Mesodermal cell (in vitro differentiated cells): ENCODE measurements around the gene TNFRSF18.

ENCODE experiments used
- H3K27ac ChIP-seq: 2 replicates; pipeline ENCODE4 v1.7.0; 2013; ENCODE audit warnings: mild to moderate bottlenecking, low read depth, low read length, moderate library complexity; ENCODE audit not compliant: severe bottlenecking
- H3K36me3 ChIP-seq: 2 replicates; pipeline ENCODE4 v1.7.1; 2013; ENCODE audit warnings: mild to moderate bottlenecking, low read length, moderate library complexity; ENCODE audit not compliant: control insufficient read depth, insufficient read depth
- H3K4me1 ChIP-seq: one replicate; pipeline ENCODE4 v1.7.1; 2013; ENCODE audit warnings: mild to moderate bottlenecking, low read length; ENCODE audit not compliant: insufficient read depth, control insufficient read depth, poor library complexity, severe bottlenecking
- H3K4me3 ChIP-seq: 2 replicates; pipeline ENCODE4 v1.7.0; 2013; ENCODE audit warnings: low read length, control low read depth, mild to moderate bottlenecking; ENCODE audit not compliant: insufficient read depth, poor library complexity, severe bottlenecking; ENCODE audit errors: extremely low read depth
- H3K9me3 ChIP-seq: 2 replicates; pipeline ENCODE4 v1.7.1; 2013; ENCODE audit warnings: mild to moderate bottlenecking, low read length, moderate library complexity; ENCODE audit not compliant: control insufficient read depth
- WGBS, 2 experiments: methylation state at CpG; one replicate each; pipeline ENCODE4 v1.1.5; 2013; ENCODE audit warnings: missing lambda C conversion rate in 2 of 2; ENCODE audit not compliant: insufficient coverage in 2 of 2; 5-methylcytosine and 5-hydroxymethylcytosine counted together

Gene TNFRSF18

DNA sequence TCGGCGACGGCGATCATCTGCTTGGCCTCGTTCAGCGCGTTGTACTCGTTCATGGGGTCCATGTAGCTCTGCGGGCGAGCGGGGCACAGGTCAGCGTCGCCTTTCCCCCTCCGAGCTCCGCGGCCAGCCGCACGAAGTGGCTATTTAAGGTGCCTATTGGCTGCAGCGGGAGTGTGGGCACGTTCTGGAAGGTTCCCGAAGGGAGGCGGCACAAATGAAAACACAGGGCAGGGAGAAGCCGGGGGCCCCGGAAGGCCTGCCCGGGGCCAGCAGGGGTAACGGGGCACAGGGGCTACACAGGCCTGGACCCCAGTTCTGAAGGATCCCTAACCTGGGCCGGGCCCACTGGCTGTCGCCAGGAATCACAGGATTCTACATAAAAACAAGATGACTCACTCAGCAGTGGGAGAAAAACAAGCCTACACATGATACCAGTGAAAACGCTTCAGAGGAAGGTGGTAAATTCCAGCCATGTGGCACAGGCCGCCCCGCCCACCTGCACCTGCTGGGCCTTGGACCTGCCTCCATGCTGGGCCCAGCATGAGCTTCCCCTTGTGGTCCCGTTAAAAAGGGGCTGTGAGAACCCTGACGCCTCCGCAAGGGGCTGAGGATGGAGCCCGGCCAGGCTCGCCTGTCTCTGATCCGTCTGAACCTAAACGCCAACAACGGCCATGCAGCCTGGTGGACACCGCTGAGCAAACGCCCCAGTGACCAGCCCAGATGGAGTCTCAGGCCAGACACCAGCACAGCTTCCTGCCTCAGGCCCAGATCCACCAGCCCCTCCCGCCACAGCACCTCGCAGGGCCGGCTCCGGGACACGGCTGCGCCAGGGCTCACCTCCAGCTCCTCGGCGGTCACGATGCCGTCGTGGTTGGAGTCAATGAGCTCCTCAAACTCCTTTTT lies 11.5 kb upstream of the TNFRSF18 start:
- peaks cover 49% of the 10 kb centered on the region for H3K36me3 ChIP-seq
- no peak overlapping the region for H3K4me3 ChIP-seq
- H3K9me3 ChIP-seq: no peaks in the 10 kb centered on the region
- 93 to 94% methylated on average over 46 to 52 of the region's 52 CpGs for WGBS, 2 experiments
- H3K27ac ChIP-seq: no peak overlapping the region
- H3K4me1 ChIP-seq: no peaks in the 10 kb centered on the region

DNA sequence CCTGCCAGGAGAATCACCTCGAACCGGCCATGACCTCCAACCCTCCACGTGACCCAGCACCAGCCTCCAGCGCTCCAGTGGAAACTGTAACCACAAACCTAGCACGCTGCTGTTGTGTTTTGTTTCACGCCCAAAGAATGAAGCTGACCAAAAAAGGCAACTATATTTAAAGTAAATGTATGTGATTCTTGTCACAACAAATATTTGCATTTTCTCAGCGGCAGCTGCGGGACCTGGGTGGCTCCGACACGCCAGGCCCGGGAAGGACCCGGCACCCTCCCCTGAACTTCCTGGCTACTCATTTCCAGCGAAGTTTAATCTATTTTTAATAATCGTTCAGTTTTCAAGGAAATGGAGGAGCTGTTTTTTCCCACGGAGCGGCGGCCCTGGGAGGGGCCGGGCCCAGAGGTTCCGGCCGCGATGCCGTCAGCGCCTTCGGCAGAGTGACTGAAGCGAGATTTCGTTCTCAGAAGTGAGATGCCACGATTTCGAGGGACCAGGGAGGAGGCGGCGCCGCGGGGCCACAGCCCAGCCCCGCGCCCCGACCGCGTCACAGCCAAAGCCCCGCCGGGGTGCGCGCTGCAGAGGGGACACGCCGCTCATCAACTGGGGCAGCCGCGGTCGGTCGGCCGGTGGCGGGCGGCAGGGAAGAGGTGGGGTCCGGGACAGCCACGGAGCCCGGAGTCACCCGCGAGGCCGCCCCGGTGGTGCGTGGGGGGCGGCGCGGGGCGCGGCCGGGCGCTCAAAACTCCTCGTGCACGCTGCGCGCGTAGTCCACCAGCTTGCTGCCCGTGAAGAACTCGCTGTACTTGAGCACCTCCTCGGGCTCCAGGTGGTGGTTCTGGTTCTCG lies 10.6 kb upstream of the TNFRSF18 start:
- Histone ChIP-seq H3K36me3 (peaks cover 42% of the 10 kb centered on the region), H3K9me3 (no peaks in the 10 kb centered on the region), H3K4me3 (no peak overlapping the region), H3K4me1 (no peaks in the 10 kb centered on the region), H3K27ac (no peak overlapping the region)
- 96 to 97% methylated on average over 70 of the region's 74 CpGs for WGBS, 2 experiments

- H3K36me3 ChIP-seq: peaks cover 32% of the 10 kb centered on the region
- H3K27ac ChIP-seq: no peak overlapping the region
- no peaks in the 10 kb centered on the region for H3K4me1 ChIP-seq
- H3K9me3 ChIP-seq: no peaks in the 10 kb centered on the region
- H3K4me3 ChIP-seq: no peak overlapping the region
- WGBS, 2 experiments: 95 to 97% methylated on average over 17 of the region's 21 CpGs
These were observed 9.7 kb upstream of the TNFRSF18 start for GRCh38 chr1:1215881-1216605.

GRCh38 chr1:1215080-1215676 lies 8.8 kb upstream of the TNFRSF18 start:
- H3K27ac ChIP-seq: no peak overlapping the region
- peaks cover 25% of the 10 kb centered on the region for H3K36me3 ChIP-seq
- H3K9me3 ChIP-seq: no peaks in the 10 kb centered on the region
- no peak overlapping the region for H3K4me3 ChIP-seq
- H3K4me1 ChIP-seq: no peaks in the 10 kb centered on the region
- WGBS, 2 experiments: 87 to 92% methylated on average over 8 of the region's 11 CpGs

GRCh38 chr1:1213345-1214265 lies 7.2 kb upstream of the TNFRSF18 start, which contains the start of gene TNFRSF4:
TSS of gene TNFRSF4 (minus strand) at chr1:1214153. CDS start at chr1:1214127, 26 bp downstream.
- H3K27ac ChIP-seq: no peak within 1 kb of the TSS
- H3K4me3 ChIP-seq: no peak within 1 kb of the TSS
- WGBS, 2 experiments: 90 to 91% methylated on average over 32 to 48 of the region's 56 CpGs
- no peaks in the 10 kb centered on the region for H3K9me3 ChIP-seq
- no peaks in the 10 kb centered on the region for H3K4me1 ChIP-seq
- H3K36me3 ChIP-seq: peaks cover 20% of the 10 kb centered on the region

DNA sequence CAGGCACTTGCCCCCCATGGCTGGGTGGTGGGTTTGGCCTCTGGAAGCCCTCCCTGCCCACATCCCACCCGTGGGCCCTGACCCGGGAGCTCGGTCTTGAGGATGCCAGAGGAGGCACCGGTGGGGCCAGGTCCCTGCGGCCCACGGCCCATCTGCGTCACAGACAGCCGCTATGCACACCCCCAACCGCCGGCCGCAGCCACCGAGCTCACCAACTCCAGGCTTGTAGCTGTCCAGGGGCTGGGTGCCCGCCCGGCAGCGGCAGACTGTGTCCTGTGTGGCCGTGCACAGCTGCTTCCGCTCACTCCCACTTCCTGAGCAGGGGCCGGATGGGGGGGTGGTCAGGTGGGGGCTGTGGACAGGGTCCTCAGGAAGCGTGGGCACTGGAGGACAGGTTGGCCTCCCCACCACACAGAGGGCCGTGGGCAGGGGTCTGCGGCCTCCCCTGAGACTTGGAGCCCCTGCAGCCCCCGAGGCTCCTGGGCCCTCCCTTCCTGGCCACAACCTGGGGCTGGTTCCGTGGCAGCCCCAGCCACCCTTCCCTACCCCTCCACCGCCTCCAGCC lies 6.5 kb upstream of the TNFRSF18 start:
- WGBS, 2 experiments: 96 to 97% methylated on average over 16 to 21 of the region's 24 CpGs
- Histone ChIP-seq H3K36me3 (peaks cover 12% of the 10 kb centered on the region), H3K27ac (no peak overlapping the region), H3K9me3 (no peaks in the 10 kb centered on the region), H3K4me1 (peaks cover 3% of the 10 kb centered on the region), H3K4me3 (no peak overlapping the region)

GRCh38 chr1:1211541-1212441 lies 5.4 kb upstream of the TNFRSF18 start:
- Histone ChIP-seq H3K4me3 (no peak overlapping the region), H3K27ac (no peak overlapping the region), H3K4me1 (peaks cover 3% of the 10 kb centered on the region), H3K9me3 (no peaks in the 10 kb centered on the region), H3K36me3 (peaks cover 6% of the 10 kb centered on the region)
- 93% methylated on average over 16 to 27 of the region's 28 CpGs for WGBS, 2 experiments

GRCh38 chr1:1210726-1211540 lies 4.5 kb upstream of the TNFRSF18 start:
- Histone ChIP-seq H3K27ac (no peak overlapping the region), H3K36me3 (peaks cover under 1% of the 10 kb centered on the region), H3K4me1 (peaks cover 3% of the 10 kb centered on the region), H3K4me3 (no peak overlapping the region), H3K9me3 (no peaks in the 10 kb centered on the region)
- 92 to 94% methylated on average over 22 to 28 of the region's 31 CpGs for WGBS, 2 experiments
